ENCODE results near the gene THRB. TPM values are rescaled to one million over a fixed set of nuclear protein-coding genes. Genes with fewer than 3 reads are reported as not detected.
A peak's percentile ranks its signal among the peaks of the same experiment; 100 is the strongest.

THRB gene
- total RNA-seq, 1 donor from 2014 or later = under 0.01 TPM

GRCh38 chr3:24315971-24316370 is 178.7 kb downstream of the THRB start:
- DNase-seq (ENCODE audit: low read depth in 2 of 2) = no peak

DNA sequence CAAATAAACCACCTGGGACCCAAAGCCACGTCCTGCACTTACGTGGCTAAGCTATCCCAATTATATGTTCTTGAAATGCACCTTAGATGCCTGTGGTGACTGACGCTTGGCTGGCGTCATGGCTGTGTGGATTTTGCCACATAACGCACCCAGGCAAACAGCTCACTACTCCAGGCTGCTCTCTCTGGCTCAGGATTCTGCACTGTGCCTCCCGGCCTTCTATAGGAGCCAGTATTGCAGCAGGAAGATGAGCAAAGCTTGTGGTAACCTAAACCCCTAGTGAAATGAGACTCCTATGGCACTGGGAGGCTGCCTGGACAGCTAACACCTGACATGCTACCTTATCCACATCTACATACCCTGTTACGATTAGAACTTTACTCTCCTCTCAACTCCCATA is 179.3 kb downstream of the THRB start:
- no peak for DNase-seq (ENCODE audit: low read depth in 2 of 2)

DNA sequence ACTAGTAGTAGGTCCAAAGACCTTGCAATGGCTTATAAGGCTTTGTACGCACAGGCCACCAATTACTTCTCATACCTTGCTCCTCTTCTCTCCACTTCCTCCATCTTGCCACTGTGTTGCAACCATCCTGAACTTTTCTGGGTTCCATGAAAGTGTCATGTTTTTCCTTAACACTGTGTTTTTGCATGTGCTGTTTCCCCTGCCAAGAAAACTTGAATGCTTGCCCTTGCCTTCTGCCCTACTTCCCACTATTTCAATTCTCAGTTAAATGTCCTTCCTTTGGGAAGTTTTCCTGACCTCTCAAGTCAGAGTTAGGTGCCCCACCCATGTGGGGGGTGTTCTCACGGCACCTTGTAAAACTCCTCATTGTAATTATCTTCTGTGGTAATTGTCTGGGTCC is 182.8 kb downstream of the THRB start:
- no peak for DNase-seq (ENCODE audit: low read depth in 2 of 2)

- DNase-seq (ENCODE audit: low read depth in 2 of 2) = no peak
Observed at GRCh38 chr3:24310887-24311286, 183.8 kb downstream of the THRB start.

DNA sequence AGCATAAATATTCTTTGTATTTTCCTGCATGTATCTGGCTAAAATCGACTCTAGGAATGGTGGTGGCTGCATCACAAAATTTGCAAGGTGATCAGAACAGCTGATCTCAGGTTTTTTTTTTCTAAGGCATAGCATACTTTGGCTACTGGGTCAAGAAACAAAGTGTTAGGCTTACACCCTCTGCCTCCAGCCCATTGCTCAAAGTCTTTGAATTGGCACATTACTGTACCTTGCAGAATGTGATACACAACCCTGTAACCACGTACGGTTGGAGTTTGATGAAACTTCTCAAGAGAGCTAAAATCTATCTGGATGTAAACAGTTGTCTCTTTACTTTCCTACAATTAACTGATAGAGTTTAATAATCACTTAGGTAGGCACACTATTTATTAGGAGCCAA is 188.1 kb downstream of the THRB start:
- DNase-seq (ENCODE audit: low read depth in 2 of 2) = no peak

DNA sequence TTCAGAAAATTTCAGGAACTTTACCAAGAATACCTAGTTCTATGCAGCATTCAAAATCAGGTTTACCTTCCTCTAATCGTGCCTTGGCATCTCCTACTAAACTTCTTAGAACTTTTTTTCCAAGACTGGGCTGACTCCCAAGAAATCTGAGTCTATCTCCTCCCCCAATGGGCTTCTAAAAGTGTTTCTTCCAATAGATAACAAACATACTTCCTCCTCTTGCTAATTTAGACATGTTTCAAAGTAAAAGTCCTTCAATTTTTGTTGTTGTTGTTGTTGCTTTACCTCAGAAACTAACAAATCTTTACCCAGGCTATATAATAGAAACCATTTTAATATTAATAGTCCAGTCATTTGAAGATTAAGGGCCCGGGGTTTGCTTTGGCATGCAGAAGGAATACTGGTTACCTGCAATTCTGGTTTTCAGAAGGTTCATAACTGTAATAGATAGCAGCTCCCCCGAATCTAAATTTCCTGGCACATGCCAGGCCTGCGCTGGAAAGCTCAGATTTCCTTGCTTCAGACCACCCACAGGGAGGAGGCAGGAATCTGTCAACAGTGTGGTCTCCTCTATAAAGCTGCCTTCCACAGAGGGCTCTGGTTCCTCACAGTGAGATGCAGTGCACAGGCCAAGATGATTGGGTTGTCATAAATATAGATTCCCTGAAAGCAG is 188.7 kb downstream of the THRB start:
- no peak for DNase-seq (ENCODE audit: low read depth in 2 of 2)

DNA sequence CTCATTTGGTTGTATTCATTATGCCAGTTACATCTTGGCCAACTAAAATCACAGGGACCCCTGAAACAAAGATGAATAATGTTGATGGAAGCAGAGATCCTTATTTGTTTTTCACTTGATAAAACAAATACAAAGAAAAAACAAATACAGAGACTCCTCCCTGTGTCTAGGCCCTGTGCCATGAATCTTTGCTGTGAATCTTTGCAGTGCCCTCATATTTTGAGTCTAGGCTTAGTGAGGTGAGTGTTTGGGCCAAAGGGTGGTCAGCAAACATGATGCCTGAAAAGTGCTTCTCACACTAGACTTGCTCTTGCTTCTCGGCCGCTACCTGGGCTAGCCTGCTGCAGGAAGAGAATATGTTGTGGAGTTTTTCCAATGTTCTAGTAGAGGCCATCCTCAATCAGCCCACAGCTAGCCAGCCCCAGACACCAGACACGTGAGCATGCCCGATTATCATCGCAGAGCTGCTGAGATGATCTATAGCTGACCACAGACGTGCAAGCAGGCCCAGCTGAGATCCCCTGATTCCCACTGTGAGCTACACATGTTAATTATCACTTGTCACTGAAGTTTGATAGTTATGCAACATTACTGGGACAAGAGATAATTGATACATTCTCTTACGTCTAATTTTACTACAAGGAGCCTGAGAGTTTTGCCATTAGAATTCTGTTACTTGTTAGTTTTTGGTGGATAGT is 191.4 kb downstream of the THRB start:
- no peak for DNase-seq (ENCODE audit: low read depth in 2 of 2)

GRCh38 chr3:24302396-24302795 is 192.3 kb downstream of the THRB start:
- DNase-seq (ENCODE audit: low read depth in 2 of 2) = no peak

DNA sequence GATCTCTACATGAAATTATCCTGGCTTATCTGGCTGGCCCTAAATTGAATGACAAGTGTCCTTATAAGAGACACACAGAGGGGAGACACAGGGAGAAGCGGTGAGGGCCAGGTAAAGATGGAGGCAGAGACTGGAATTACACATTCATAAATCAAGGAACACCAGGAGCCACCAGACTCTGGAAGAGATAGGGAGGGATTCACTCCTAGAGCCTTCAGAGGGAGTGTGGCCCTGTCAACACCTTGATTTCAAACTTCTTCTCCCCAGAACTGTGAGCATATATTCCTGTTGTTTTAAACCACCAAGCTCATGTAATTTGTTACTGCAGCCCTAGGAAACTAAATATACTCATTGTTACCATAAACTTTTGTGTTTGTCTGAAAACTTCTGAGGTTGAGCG is 193.7 kb downstream of the THRB start:
- DNase-seq (ENCODE audit: low read depth in 2 of 2) = no peak

DNA sequence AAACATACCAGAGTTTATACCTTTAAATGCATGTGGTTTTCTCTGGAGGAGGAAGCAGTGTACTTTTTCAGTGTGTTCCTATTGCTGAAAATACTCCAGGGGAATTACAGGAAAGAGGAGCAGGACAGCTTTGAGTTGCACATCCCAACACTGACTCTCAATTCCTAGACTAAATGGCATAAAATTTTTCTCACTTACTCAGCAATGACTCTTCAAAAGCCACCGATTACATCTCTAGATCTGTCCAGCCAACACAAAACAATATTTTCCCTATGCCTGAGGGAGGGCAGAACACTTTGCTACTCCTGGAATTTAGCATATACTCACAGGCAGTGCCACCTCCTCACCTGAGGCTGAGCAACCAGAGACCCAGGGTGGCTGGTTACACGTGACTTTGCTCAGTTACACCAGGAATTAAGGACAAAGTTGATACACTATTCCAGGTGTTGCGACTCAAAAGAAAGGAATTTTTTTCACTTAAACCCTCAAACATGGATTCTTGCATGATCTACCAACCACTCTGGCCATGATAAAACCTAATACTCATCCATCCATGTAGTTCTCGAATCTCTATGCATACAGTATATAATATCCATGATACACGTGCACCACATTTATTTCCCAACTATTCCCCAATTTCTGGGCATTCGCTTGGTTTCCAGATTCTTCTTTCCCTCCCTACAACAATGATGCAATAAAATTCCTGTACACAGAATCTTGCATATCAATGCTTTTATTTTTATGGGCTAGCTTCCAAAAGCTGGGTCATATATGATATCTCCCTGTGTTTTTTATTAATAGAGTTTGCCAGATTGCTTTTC is 194.6 kb downstream of the THRB start:
- peak in 1 of 2 donors; percentile 55 for DNase-seq (ENCODE audit: low read depth in 2 of 2)

GRCh38 chr3:24299246-24299805 is 195.3 kb downstream of the THRB start:
- DNase-seq (ENCODE audit: low read depth in 2 of 2) = no peak

DNA sequence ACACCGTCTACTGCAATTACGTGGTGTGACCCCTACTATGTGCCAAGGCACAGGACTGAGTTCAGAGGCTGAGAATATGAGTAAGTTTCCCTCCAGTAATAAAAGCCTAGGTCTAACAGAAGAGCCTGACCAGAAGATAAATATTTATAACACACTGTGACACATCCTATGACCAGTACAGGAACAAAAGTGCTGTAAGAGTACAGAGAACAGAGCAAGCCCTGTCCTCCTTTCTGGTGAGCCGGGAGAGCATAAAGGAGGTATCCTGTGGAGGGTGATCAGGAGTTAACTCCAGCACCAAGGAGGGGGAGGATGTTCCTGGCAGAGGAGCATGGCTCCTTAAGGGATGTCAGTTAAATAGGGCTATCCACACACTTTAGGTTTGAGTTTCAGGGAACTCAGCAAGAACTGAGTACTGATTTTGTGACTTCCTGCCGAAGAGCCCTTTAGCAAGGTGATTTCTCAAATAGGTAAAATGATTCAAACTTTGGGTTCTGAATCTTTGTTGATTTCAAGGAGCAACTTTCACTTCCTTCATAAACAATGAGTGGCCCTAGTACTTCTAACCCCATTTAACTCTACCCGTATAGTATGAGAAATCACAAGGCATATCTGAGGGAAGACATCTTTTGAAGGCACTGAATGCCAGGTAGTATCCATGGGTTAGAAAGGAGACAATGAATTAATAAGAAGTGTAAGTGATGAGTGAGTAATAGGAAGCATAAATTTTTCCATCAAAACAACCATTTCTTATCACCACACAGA is 198.0 kb downstream of the THRB start:
- DNase-seq (ENCODE audit: low read depth in 2 of 2) = no peak

DNA sequence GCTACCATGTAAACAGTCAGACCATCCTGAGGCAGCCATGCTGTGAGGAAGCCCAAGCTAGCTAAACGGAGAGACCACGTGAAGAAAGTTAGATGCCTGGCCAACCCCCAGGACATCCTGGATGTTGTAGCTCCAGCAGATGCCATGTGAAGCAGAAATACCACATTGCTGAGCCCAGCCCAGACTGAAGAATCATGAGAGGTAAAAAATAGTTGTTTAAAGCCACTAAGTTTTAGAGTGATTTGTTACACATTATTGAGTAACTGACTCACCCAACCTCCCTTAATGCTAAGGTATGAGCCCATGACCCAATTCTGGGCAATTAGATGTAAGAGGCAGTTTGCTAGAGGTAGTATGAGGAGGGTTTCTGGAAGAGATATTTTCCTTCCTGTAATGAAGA is 200.5 kb downstream of the THRB start:
- no peak for DNase-seq (ENCODE audit: low read depth in 2 of 2)

DNA sequence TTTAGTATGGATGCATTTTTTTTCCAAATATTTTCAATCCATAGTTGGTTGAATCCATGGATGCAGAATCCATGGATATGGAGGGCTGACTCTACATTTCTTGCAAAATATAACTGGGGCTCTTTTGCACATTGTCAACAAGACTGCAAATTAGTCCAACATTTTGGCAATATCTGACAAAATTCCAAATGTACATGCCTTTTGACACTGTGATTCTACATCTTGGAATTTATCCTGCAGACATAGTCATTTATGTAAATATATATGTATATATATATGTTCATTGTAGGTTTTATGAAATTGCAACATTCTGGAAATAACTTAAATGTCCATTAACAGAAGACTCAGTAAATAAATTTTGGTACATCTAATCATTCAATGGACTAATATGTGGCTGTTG is 203.0 kb downstream of the THRB start:
- no peak for DNase-seq (ENCODE audit: low read depth in 2 of 2)

- DNase-seq (ENCODE audit: low read depth in 2 of 2) = no peak
Observed at GRCh38 chr3:24290596-24290995, 204.1 kb downstream of the THRB start.

DNA sequence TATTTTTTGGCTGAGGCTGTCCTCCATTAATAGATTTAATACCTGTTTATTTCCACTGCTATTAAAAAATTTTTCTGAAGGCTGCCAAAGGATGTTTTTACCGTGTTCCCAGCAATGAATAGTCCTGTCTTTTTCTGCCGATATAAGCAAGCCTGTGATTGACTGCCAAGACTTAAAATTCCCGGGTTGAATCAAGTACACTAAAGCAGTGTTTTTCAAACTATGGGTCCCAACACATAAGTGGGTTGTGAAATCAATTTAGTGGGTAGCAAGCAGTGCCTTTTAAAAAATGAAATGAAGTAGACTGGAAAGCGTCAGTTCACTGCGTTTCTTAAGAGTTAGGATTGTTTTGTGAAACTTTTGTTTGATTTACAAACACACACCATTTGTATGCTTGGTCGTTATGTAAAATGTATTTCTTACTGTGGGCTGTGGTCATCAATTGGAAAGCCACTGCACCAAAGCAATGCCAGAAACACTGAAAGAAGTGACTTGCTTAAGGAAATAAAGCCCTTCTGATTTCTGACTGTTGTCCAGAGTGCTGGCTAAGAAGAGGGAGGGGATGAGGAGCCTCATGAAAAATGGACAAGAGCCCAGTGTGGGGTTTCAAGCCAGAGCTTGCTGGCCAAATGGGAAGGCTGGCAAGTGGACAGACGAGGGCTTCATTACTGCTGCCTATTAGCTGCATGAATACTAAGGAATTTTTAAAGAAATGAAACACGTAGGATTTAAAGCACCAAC is 206.0 kb downstream of the THRB start:
- DNase-seq (ENCODE audit: low read depth in 2 of 2) = no peak

GRCh38 chr3:24287755-24288450 is 206.7 kb downstream of the THRB start:
- peak in 1 of 2 donors; percentile 17 for DNase-seq (ENCODE audit: low read depth in 2 of 2)

- no peak for DNase-seq (ENCODE audit: low read depth in 2 of 2)
Observed at GRCh38 chr3:24286405-24286804, 208.2 kb downstream of the THRB start.

- DNase-seq (ENCODE audit: low read depth in 2 of 2) = no peak
Observed at GRCh38 chr3:24278543-24278942, 216.1 kb downstream of the THRB start.

- DNase-seq (ENCODE audit: low read depth in 2 of 2) = no peak
Observed at GRCh38 chr3:24273491-24273890, 221.2 kb downstream of the THRB start.
